Lung (tissue), 12 donors: ENCODE measurements around the gene MS4A6A. TPM values are rescaled to one million over a fixed set of nuclear protein-coding genes. Genes with fewer than 3 reads are reported as not detected.

ENCODE experiments used
- ATAC-seq: fragments of 200-7000 bp; cut with Tn5 transposase; one replicate; pipeline ENCODE4 v1.9.1; 2020; ENCODE audit warnings: moderate number of reproducible peaks; ENCODE audit not compliant: insufficient read depth, low FRiP score
- DNase-seq, 3 donors: peaks; one replicate each; pipeline ENCODE4 v3.0.0-alpha.2; 2013 to 2017
- H3K27ac ChIP-seq, 2 donors: one replicate each; pipeline ENCODE4 v1.5.1; 2013; ENCODE audit warnings: mild to moderate bottlenecking in 2 of 2, moderate library complexity in 2 of 2, control low read depth in 1 of 2, inconsistent platforms in 1 of 2, low read depth in 1 of 2, low read length in 1 of 2
- H3K27me3 ChIP-seq, 3 donors: one replicate each; pipeline ENCODE4 v1.5.1; 2013; ENCODE audit warnings: low read length in 2 of 3; ENCODE audit not compliant: control insufficient read depth in 3 of 3, insufficient read depth in 3 of 3
- H3K36me3 ChIP-seq, 4 donors: one replicate each; pipeline ENCODE4 v1.5.1; 2013; ENCODE audit warnings: low read length in 4 of 4, mild to moderate bottlenecking in 1 of 4, moderate library complexity in 1 of 4; ENCODE audit not compliant: control insufficient read depth in 4 of 4, insufficient read depth in 4 of 4
- H3K4me1 ChIP-seq, 5 donors: one replicate each; pipeline ENCODE4 v1.5.1; 2013; ENCODE audit warnings: low read length in 5 of 5, mild to moderate bottlenecking in 2 of 5, moderate library complexity in 1 of 5; ENCODE audit not compliant: control insufficient read depth in 5 of 5, insufficient read depth in 5 of 5
- H3K4me3 ChIP-seq: one replicate; pipeline ENCODE4 v1.5.1; 2013; ENCODE audit warnings: mild to moderate bottlenecking, control low read depth, moderate library complexity
- H3K9ac ChIP-seq, 2 donors: one replicate each; pipeline ENCODE4 v1.5.1; 2013; ENCODE audit warnings: low read length in 2 of 2, control low read depth in 1 of 2; ENCODE audit not compliant: insufficient read depth in 1 of 2
- H3K9me3 ChIP-seq, 4 donors: one replicate each; pipeline ENCODE4 v1.5.1; 2013; ENCODE audit warnings: low read length in 3 of 4, mild to moderate bottlenecking in 1 of 4, moderate library complexity in 1 of 4; ENCODE audit not compliant: control insufficient read depth in 4 of 4, insufficient read depth in 3 of 4
- WGBS, 2 donors: extraction: QIAGEN DNeasy Blood & Tissue Kit; methylation state at CpG; one replicate each; pipeline ENCODE4 v1.1.7; 2013; 5-methylcytosine and 5-hydroxymethylcytosine counted together
- polyA plus RNA-seq, 2 donors: library from polyadenylated mRNA; stranded (reverse); fragments of 200-250 nt; gene quantifications; one replicate each; pipeline ENCODE4 v1.2.1, GENCODE V29; 2013
- total RNA-seq, 2 donors: library from RNA; depleted of rRNA in 1 of 2; stranded (reverse); fragments of >200 nt in 1 of 2; gene quantifications; one replicate each; pipeline ENCODE4 v1.2.1, GENCODE V29; 2014 to 2021
- TF ChIP-seq, protein P1 (sequence below): IDR thresholded peaks from 2 replicates; pipeline ENCODE4 v1.5.1; 2012; ENCODE audit warnings: mild to moderate bottlenecking; ENCODE audit errors: control extremely low read depth, extremely low read depth
- donor health status: control.
- donor health status: control.
- donor health status: Bipolar disorder and iron deficiency.
- donor health status: healthy.
- donor health status: DM: yes; HTN: yes; CAD: no.

Gene MS4A6A
- total and polyA plus RNA-seq, 4 donors: 36.2 to 163 (median 92.7) TPM

DNA sequence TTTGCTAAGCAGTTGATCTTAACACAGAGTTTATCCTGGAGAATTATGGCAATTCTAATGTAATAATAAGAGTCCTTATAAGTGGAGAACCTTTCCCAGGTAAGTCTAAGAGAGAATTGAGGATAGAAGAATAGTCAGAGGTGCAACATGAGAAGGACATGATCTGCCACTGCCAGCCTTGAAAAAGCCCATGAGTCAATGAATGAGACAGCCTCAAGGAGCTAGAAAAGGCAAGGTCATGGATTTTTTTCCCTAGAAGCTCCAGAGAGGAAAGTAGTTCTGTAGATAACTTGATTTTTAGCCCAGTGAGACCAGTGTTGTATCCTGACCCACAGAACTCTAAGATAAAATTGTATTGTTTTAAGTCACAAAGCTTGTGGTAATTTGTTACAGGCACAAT is 16.9 kb downstream of the MS4A6A start:
- no peak for DNase-seq
- TF ChIP-seq, protein P1, sequence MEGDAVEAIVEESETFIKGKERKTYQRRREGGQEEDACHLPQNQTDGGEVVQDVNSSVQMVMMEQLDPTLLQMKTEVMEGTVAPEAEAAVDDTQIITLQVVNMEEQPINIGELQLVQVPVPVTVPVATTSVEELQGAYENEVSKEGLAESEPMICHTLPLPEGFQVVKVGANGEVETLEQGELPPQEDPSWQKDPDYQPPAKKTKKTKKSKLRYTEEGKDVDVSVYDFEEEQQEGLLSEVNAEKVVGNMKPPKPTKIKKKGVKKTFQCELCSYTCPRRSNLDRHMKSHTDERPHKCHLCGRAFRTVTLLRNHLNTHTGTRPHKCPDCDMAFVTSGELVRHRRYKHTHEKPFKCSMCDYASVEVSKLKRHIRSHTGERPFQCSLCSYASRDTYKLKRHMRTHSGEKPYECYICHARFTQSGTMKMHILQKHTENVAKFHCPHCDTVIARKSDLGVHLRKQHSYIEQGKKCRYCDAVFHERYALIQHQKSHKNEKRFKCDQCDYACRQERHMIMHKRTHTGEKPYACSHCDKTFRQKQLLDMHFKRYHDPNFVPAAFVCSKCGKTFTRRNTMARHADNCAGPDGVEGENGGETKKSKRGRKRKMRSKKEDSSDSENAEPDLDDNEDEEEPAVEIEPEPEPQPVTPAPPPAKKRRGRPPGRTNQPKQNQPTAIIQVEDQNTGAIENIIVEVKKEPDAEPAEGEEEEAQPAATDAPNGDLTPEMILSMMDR: no peak
- Histone ChIP-seq H3K9me3 (peaks cover 0 to 5% (median under 1%) of the 10 kb centered on the region in 4 donors), H3K27ac (no peak overlapping the region), H3K9ac (no peak overlapping the region), H3K4me3 (no peak overlapping the region), H3K27me3 (no peaks in the 10 kb centered on the region), H3K4me1 (no peaks in the 10 kb centered on the region), H3K36me3 (no peaks in the 10 kb centered on the region)
- no peak for ATAC-seq

DNA sequence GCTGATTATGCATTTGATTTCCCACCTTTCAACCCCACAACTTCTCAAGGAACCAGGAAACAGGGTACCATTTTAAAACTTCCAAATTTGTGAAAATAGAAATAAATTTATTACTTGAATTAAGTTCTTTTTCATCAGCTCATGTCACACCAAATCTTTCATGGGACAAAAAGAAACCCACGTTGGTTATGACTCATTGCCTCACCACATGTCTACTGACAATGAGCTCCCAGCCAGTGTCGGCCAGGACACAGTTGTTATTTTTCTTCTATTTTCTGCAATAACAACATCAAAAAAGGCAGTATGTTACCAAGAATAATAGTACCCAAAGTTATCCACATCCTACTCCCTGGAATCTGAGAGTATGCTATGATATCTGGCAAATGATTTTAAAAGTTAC is 17.3 kb downstream of the MS4A6A start:
- 66 to 71% methylated on average over 2 of the region's 2 CpGs for WGBS, 2 donors
- H3K27me3 ChIP-seq: no peaks in the 10 kb centered on the region
- peaks cover 0 to 5% (median under 1%) of the 10 kb centered on the region in 4 donors for H3K9me3 ChIP-seq
- no peak for ATAC-seq
- TF ChIP-seq, protein P1: no peak
- no peak for DNase-seq
- H3K4me3 ChIP-seq: no peak overlapping the region
- no peaks in the 10 kb centered on the region for H3K36me3 ChIP-seq
- H3K27ac ChIP-seq: no peak overlapping the region
- no peak overlapping the region for H3K9ac ChIP-seq
- no peaks in the 10 kb centered on the region for H3K4me1 ChIP-seq

DNA sequence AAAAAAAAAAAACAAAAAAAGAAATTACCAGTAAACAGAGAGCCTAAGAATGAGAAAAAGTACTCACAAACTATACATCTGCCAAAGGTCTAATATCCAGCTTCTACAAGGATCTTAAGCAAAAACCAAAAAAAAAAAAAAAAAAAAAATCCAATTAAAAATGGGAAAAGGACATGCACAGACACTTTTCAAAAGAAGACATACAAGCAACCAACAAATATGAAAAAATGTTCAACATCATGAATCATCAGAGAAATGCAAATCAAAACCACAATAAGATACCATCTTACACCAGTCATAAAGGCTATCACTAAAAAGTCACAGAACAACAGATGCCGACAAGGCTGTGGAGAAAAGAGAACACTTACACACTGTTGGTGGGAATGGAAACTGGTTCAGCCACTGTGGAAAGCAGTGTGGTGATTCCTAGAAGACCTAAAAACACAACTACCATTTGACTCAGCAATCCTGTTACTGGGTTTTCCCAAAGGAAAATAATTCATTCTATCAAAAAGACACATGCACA is 18.3 kb downstream of the MS4A6A start:
- no peak overlapping the region for H3K27ac ChIP-seq
- no peaks in the 10 kb centered on the region for H3K27me3 ChIP-seq
- 80 to 92% methylated on average over 1 of the region's 1 CpG for WGBS, 2 donors
- TF ChIP-seq, protein P1: no peak
- no peak for DNase-seq
- peaks cover 0 to 5% (median under 1%) of the 10 kb centered on the region in 4 donors for H3K9me3 ChIP-seq
- H3K4me3 ChIP-seq: no peak overlapping the region
- H3K4me1 ChIP-seq: no peaks in the 10 kb centered on the region
- H3K36me3 ChIP-seq: no peaks in the 10 kb centered on the region
- ATAC-seq: no peak
- H3K9ac ChIP-seq: no peak overlapping the region

DNA sequence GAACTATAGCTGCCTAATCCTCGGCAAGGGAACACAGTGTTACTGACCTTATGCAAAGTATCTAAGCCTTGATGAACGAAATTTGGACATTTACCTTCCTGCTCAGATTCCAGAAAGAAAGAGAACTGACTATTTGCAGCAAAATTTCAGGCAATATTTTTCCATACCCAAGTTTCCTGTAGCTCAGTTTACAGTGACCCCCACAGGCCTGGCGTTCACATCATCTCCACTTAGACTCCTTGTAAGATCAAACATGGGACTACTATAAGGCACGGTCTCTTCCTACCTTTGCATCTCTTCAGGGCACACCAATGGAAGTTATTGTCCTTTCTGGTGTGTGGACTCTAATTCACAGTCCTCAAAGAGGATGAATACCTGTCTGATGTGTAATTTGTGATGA is 21.1 kb downstream of the MS4A6A start:
- H3K9ac ChIP-seq: no peak overlapping the region
- no peak for ATAC-seq
- TF ChIP-seq, protein P1: no peak
- H3K27ac ChIP-seq: no peak overlapping the region
- no peaks in the 10 kb centered on the region for H3K36me3 ChIP-seq
- H3K27me3 ChIP-seq: no peaks in the 10 kb centered on the region
- 79 to 84% methylated on average over 4 of the region's 4 CpGs for WGBS, 2 donors
- H3K4me3 ChIP-seq: no peak overlapping the region
- H3K4me1 ChIP-seq: no peaks in the 10 kb centered on the region
- H3K9me3 ChIP-seq: peaks cover 0 to 5% (median 0%) of the 10 kb centered on the region in 4 donors
- no peak for DNase-seq
